ENCODE data around the gene SH2D3C. TPM values are rescaled to one million over a fixed set of nuclear protein-coding genes. Genes with fewer than 3 reads are reported as not detected.
A peak's percentile ranks its signal among the peaks of the same experiment; 100 is the strongest.

SH2D3C gene
- total and polyA plus RNA-seq, 9 of the 15 experiments (the other 6 are each of a cell fraction or from before 2014, with no cell fraction given) = 0.03 to 1.2 (median 0.22) TPM; not detected in 1

DNA sequence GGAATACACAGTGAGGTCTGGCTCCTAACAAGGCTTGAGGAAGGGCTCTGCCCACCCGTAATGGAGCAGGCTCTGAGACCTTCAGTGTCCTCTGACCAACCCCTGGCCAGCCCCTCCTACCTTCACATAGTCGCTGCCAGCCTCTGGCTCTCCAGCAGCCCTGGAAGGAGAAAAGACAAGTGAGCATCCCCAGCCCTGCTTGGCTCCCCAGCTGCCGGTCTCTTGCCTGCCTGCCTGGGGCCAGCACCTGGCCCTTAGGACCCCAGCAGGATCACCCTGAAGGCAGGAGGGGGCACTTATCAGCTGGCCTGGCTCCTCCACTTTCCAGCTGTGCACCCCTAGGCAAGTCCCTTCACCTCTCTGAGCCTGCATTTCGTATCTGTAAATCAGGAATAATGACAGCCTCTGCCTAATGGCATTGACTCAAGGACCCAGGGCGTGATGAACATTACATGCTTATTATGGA is 16.9 kb downstream of the SH2D3C start:
- H3K4me1 ChIP-seq (replicated peaks in 1 of 2; ENCODE audit: control insufficient read depth in 2 of 2, insufficient read depth in 2 of 2, low read length in 2 of 2) = peaks cover 21 to 29% of the 10 kb centered on the region in 2 experiments
- no peaks in the 10 kb centered on the region for H3K36me3 ChIP-seq (ENCODE audit: control insufficient read depth, insufficient read depth, low read length)
- 8% methylated on average over 5 of the region's 5 CpGs for WGBS (ENCODE audit: insufficient coverage, low coverage, missing lambda C conversion rate)
- H4K20me1 ChIP-seq (replicated peaks; ENCODE audit: control insufficient read depth, insufficient read depth, low read length) = no peaks in the 10 kb centered on the region; the same call in 1 of the 2 replicates
- no peak overlapping the region for H3K4me3 ChIP-seq
- H3K9me3 ChIP-seq (replicated peaks; ENCODE audit: control insufficient read depth, insufficient read depth, low read depth, low read length) = no peaks in the 10 kb centered on the region
- no peak overlapping the region for H3K27ac ChIP-seq (ENCODE audit: extremely low read depth, low read depth, low read length)
- no peaks in the 10 kb centered on the region for H3K79me2 ChIP-seq (ENCODE audit: control insufficient read depth, insufficient read depth, low read length)
- no peak for FAIRE-seq
- no peaks in the 10 kb centered on the region; a peak in 1 of 5 replicates for H3K27me3 ChIP-seq (ENCODE audit: control insufficient read depth in 2 of 2, insufficient read depth in 2 of 2, low read length in 2 of 2)
- TF ChIP-seq KDM1A (IDR thresholded peaks at IDR 0.05) (0 out of 4 replicates have a peak, but pooled peaks of 1 of the 2 experiments have one; percentile 8), BRD4 (IDR thresholded peaks at IDR 0.05) (no peak), MEIS2 (IDR thresholded peaks at IDR 0.05; ENCODE audit: partially characterized antibody) (peak; percentile 2), ZNF217 (CRISPR knock-in tag; IDR thresholded peaks at IDR 0.05) (no peak), RB1 (IDR thresholded peaks at IDR 0.05; ENCODE audit: low read depth) (no peak), RBM25 (IDR thresholded peaks at IDR 0.05; ENCODE audit: low read depth, low read length, severe bottlenecking) (peak; percentile 12), SMARCA5 (IDR thresholded peaks at IDR 0.05) (0 out of 2 replicates have a peak, but pooled peaks have one; percentile 30), ZFP36 (IDR thresholded peaks at IDR 0.05; ENCODE audit: low read depth, low read length, partially characterized antibody) (peak; percentile 82), BCOR (IDR thresholded peaks at IDR 0.05) (peak; percentile 43; the same call in 1 of the 2 replicates)
- no peak for DNase-seq (ENCODE audit: extremely low read depth in 1 of 4, low spot score in 3 of 4)
- intact Hi-C loops (cut with micrococcal nuclease) = no loop called here
- BruUV-seq (replicated peaks) = no TSS peak
- H3K9me1 ChIP-seq (ENCODE audit: control insufficient read depth, insufficient read depth, low read length) = peaks cover 3% of the 10 kb centered on the region
- H3K4me2 ChIP-seq (ENCODE audit: insufficient read depth, low read length) = no peak overlapping the region
- no peak overlapping the region for H2AFZ ChIP-seq (ENCODE audit: low read depth, low read length)
- ATAC-seq = no peak
- in situ Hi-C loops (cut with MboI) = loop anchor here (25.0 kb wide), 1 partner anchor 601 kb away; the partner anchor contains the start of gene URM1
- POLR2A ChIA-PET = interaction anchor here (0.5 to 0.7 kb wide), 2 partner anchors 28 to 48 kb away, joined by 3 to 4 read pairs; no protein-coding TSS in a partner anchor
- CTCF ChIA-PET (ENCODE audit: low intra/inter-chr PET ratio) = no interaction called here
- 0 out of 4 replicates have a peak overlapping the region, but pooled peaks of 1 of the 2 experiments have one; percentile 20 for H3K9ac ChIP-seq (ENCODE audit: insufficient read depth in 1 of 2, low read depth in 2 of 2, low read length in 2 of 2)

Measured in K562 (cell line).